Loucy (cell line): ENCODE results near the gene CNTN1.

Source experiments
- H2AFZ ChIP-seq: fragments of 200-600 bp; sonication (generic); 2 replicates; pipeline ENCODE4 v1.6.0; 2016; ENCODE audit warnings: antibody characterized with exemption, mild to moderate bottlenecking, low read length, moderate library complexity
- H3F3A ChIP-seq: fragments of 200-600 bp; 2 replicates; pipeline ENCODE4 v1.6.0; 2016; ENCODE audit warnings: antibody characterized with exemption, low read depth, mild to moderate bottlenecking
- H3K27me3 ChIP-seq: fragments of 200-600 bp; sonication (generic); 2 replicates; pipeline ENCODE4 v1.6.1; 2014; ENCODE audit warnings: low read length, mild to moderate bottlenecking; ENCODE audit not compliant: insufficient read depth, poor library complexity, severe bottlenecking
- H3K36me3 ChIP-seq: fragments of 200-600 bp; sonication (generic); 2 replicates; pipeline ENCODE4 v1.6.1; 2016; ENCODE audit warnings: low read length; ENCODE audit not compliant: insufficient read depth
- H3K4me1 ChIP-seq: fragments of 200-600 bp; sonication (generic); 2 replicates; pipeline ENCODE4 v1.5.1; 2014; ENCODE audit warnings: low read length, mild to moderate bottlenecking; ENCODE audit not compliant: insufficient read depth, poor library complexity, severe bottlenecking
- H3K4me2 ChIP-seq: fragments of 200-600 bp; sonication (generic); 2 replicates; pipeline ENCODE4 v1.6.0; 2014; ENCODE audit warnings: antibody characterized with exemption, low read length, low read depth, mild to moderate bottlenecking; ENCODE audit not compliant: poor library complexity, severe bottlenecking
- H3K4me3 ChIP-seq: fragments of 200-600 bp; sonication (generic); 2 replicates; pipeline ENCODE4 v1.5.1; 2014; ENCODE audit warnings: low read length, mild to moderate bottlenecking, mixed read lengths; ENCODE audit not compliant: poor library complexity, severe bottlenecking
- H3K79me2 ChIP-seq: fragments of 200-600 bp; sonication (generic); 2 replicates; pipeline ENCODE4 v1.6.1; 2014; ENCODE audit warnings: low read length; ENCODE audit not compliant: insufficient read depth
- H3K9ac ChIP-seq: fragments of 200-600 bp; sonication (generic); 2 replicates; pipeline ENCODE4 v1.6.0; 2014; ENCODE audit warnings: mild to moderate bottlenecking, low read depth, low read length, moderate library complexity; ENCODE audit not compliant: poor library complexity, severe bottlenecking
- H3K9me2 ChIP-seq: fragments of 200-600 bp; sonication (generic); replicated peaks from 2 replicates; pipeline ENCODE4 v1.6.1; 2016; ENCODE audit warnings: low read depth, low read length, mixed read lengths
- H3K9me3 ChIP-seq: fragments of 200-600 bp; sonication (generic); 2 replicates; pipeline ENCODE4 v1.6.1; 2014; ENCODE audit warnings: mild to moderate bottlenecking, antibody characterized with exemption, low read length, low read depth; ENCODE audit not compliant: insufficient read depth
- H4K20me1 ChIP-seq: fragments of 200-600 bp; sonication (generic); 2 replicates; pipeline ENCODE4 v1.6.0; 2014; ENCODE audit warnings: antibody characterized with exemption, low read length, mild to moderate bottlenecking; ENCODE audit not compliant: insufficient read depth, poor library complexity, severe bottlenecking
- CTCF ChIP-seq: fragments of 200-600 bp; sonication (generic); conservative IDR thresholded peaks from 2 replicates; pipeline ENCODE4 v1.5.1; 2014; ENCODE audit warnings: mild to moderate bottlenecking, antibody characterized with exemption, low read length
- EZH2phosphoT487 ChIP-seq: fragments of 200-600 bp; IDR thresholded peaks from 2 replicates; pipeline ENCODE4 v1.6.1; 2018; ENCODE audit warnings: antibody characterized with exemption, mild to moderate bottlenecking, moderate library complexity, borderline replicate concordance

CNTN1 gene

DNA sequence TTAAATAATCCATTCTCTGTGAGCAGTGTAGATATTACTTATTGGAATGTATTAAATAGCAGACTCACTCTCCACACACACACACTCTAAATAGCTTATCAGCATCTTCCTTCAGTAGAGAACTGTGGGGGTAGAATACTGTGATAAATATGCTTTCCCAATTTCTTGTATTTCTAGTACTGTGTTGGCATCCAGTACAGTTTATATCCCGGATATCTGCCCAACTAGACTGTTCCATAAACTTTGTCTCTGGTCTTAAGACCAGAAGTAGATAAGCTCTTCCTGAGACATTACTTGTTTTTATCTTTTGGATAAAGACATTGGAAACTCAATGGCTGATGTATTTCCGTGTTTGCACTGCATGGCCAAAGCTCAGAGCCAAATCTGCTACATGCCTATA, 359.7 kb downstream of the CNTN1 start:
- Histone ChIP-seq H4K20me1 (no peaks in the 10 kb centered on the region), H3K9ac (no peak overlapping the region), H3K4me1 (peaks cover 10% of the 10 kb centered on the region), H3K9me2 (no peaks in the 10 kb centered on the region), H3K4me3 (no peak overlapping the region), H3K4me2 (no peak overlapping the region), H3K36me3 (no peaks in the 10 kb centered on the region), H3K79me2 (no peaks in the 10 kb centered on the region), H2AFZ (no peak overlapping the region), H3F3A (no peaks in the 10 kb centered on the region), H3K27me3 (no peaks in the 10 kb centered on the region), H3K9me3 (no peaks in the 10 kb centered on the region)
- no peak for TF ChIP-seq EZH2phosphoT487
- no peak for TF ChIP-seq CTCF

DNA sequence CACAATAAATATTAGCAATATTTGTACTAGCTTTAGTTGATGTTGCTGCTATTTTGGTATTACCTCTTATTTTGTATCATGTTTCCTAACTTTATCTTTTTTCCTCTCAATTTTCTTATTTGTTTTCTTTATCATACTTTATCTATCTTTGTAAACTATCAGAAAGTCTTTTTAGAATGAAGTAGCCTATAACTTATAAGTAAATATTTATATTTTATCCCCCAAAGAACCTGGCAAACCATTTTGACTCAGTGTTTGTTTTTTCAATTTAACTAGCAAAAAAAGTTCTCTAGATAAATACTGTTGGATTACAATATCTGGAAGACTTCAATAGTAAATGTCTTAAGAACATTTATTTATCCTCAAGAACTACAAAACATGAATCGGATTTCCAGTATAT, 360.2 kb downstream of the CNTN1 start:
- Histone ChIP-seq H3K79me2 (no peaks in the 10 kb centered on the region), H3K9ac (no peak overlapping the region), H3K4me2 (no peak overlapping the region), H4K20me1 (no peaks in the 10 kb centered on the region), H3K36me3 (no peaks in the 10 kb centered on the region), H2AFZ (no peak overlapping the region), H3K9me2 (no peaks in the 10 kb centered on the region), H3K4me3 (no peak overlapping the region), H3K27me3 (no peaks in the 10 kb centered on the region), H3K9me3 (no peaks in the 10 kb centered on the region), H3F3A (no peaks in the 10 kb centered on the region), H3K4me1 (peaks cover 10% of the 10 kb centered on the region)
- no peak for TF ChIP-seq CTCF

DNA sequence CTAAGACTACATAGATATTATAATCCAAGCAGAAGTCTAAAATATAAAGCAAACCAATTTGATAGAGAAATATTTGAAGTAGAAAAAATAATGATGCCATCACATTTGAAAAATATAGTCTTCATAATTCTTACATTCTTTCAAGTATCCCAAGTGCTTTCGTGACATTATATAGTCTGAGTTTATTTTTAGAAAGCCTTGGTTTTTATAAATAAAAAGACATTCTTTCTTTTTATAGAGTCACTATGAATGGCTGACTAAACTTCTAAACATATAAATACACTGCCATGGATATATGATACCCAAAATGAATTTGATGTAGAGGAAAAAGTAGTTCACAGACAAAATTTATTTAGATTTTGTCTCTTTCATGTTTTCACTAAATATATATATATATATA, 360.8 kb downstream of the CNTN1 start:
- Histone ChIP-seq H2AFZ (no peak overlapping the region), H3F3A (no peaks in the 10 kb centered on the region), H3K4me1 (peaks cover 10% of the 10 kb centered on the region), H4K20me1 (no peaks in the 10 kb centered on the region), H3K79me2 (no peaks in the 10 kb centered on the region), H3K4me3 (no peak overlapping the region), H3K9ac (no peak overlapping the region), H3K36me3 (no peaks in the 10 kb centered on the region), H3K27me3 (no peaks in the 10 kb centered on the region), H3K9me2 (no peaks in the 10 kb centered on the region), H3K9me3 (no peaks in the 10 kb centered on the region), H3K4me2 (no peak overlapping the region)
- TF ChIP-seq EZH2phosphoT487 = no peak
- TF ChIP-seq CTCF = no peak
